Measurements from ENCODE around the gene DMRT1.
"Not testable (repeated sequence)": the region's sequence is repeated elsewhere in the genome, so short reads cannot be mapped to it uniquely, and the experiment has no call there.

- TF ChIP-seq TSHZ2 (CRISPR knock-in tag; IDR thresholded peaks at IDR 0.05); ARNTL (CRISPR knock-in tag; IDR thresholded peaks at IDR 0.05; ENCODE audit: borderline replicate concordance, low read depth); ZC3H10 (CRISPR knock-in tag; IDR thresholded peaks at IDR 0.05); ZNF8 (CRISPR knock-in tag; IDR thresholded peaks at IDR 0.05); RARB (CRISPR knock-in tag; IDR thresholded peaks at IDR 0.05); ISL1 (CRISPR knock-in tag; IDR thresholded peaks at IDR 0.05); SNAI2 (CRISPR knock-in tag; IDR thresholded peaks at IDR 0.05); PPARA (CRISPR knock-in tag; IDR thresholded peaks at IDR 0.05; ENCODE audit: borderline replicate concordance): not testable (repeated sequence)
Observed at GRCh38 chr9:913526-913925, 72.0 kb downstream of the DMRT1 start.
